ENCODE measurements around the gene ABCG2. TPM values are rescaled to one million over a fixed set of nuclear protein-coding genes. Genes with fewer than 3 reads are reported as not detected.

Gene ABCG2

Small RNA genes lying within 50 kb of the gene (small RNA-seq; reads per million reads assigned to genes)
- gene RNU6-818P (ENCODE audit: insufficient read depth), result not detected
- gene RNU6ATAC31P (ENCODE audit: insufficient read depth), result not detected

All from neuronal stem cell (in vitro differentiated cells).